Measurements from ENCODE around the gene PIP4K2B. TPM values are rescaled to one million over a fixed set of nuclear protein-coding genes. Genes with fewer than 3 reads are reported as not detected.

Gene PIP4K2B
- total RNA-seq, 2 donors from 2014 or later, result 74.3 to 91.6 TPM

DNA sequence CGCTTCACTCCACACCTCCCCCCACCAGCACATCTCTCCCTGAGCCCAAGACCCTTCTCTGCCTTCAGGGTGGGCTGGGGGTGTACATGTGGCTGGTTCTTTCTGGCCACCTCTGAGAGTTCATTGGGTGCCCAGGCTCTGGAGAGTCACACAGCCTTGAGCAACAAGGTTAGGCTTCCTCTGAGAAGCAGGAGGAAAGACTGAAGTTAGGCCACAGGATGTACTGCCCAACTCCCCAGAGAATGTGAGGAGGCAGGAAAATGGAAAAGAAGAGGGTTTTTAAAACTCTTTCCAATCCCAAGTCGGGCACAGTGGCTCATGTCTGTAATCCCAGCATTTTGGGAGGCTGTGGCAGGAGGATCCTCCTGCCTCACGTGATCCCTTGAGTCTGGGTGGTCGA lies 58.5 kb downstream of the PIP4K2B start:
- Mint-ChIP-seq H3K4me1 (peaks cover 35% of the 10 kb centered on the region), H3K27me3 (ENCODE audit: insufficient read depth) (no peaks in the 10 kb centered on the region), H3K36me3 (ENCODE audit: low read depth) (peaks cover 50% of the 10 kb centered on the region), H3K4me3 (no peak overlapping the region), H3K27ac (peak overlapping the region; percentile 68), H3K9me3 (no peaks in the 10 kb centered on the region)
- 90 to 92% methylated on average over 2 to 4 of the region's 4 CpGs for WGBS, 2 experiments (ENCODE audit: insufficient coverage in 1 of 2, insufficient read length in 1 of 2)
- TF ChIP-seq, protein P1, sequence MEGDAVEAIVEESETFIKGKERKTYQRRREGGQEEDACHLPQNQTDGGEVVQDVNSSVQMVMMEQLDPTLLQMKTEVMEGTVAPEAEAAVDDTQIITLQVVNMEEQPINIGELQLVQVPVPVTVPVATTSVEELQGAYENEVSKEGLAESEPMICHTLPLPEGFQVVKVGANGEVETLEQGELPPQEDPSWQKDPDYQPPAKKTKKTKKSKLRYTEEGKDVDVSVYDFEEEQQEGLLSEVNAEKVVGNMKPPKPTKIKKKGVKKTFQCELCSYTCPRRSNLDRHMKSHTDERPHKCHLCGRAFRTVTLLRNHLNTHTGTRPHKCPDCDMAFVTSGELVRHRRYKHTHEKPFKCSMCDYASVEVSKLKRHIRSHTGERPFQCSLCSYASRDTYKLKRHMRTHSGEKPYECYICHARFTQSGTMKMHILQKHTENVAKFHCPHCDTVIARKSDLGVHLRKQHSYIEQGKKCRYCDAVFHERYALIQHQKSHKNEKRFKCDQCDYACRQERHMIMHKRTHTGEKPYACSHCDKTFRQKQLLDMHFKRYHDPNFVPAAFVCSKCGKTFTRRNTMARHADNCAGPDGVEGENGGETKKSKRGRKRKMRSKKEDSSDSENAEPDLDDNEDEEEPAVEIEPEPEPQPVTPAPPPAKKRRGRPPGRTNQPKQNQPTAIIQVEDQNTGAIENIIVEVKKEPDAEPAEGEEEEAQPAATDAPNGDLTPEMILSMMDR (conservative IDR thresholded peaks at IDR 0.05), result no peak
- H3K9me3 ChIP-seq (ENCODE audit: control insufficient read depth, low read length), result no peaks in the 10 kb centered on the region
- no peak overlapping the region for H3K4me3 ChIP-seq (ENCODE audit: low read length)
- peaks cover 60% of the 10 kb centered on the region for H3K36me3 ChIP-seq (ENCODE audit: control insufficient read depth, insufficient read depth, low read length)
- no peaks in the 10 kb centered on the region for H3K27me3 ChIP-seq (ENCODE audit: control insufficient read depth, insufficient read depth, low read length, poor library complexity, severe bottlenecking)
- peaks cover 5% of the 10 kb centered on the region for H3K4me1 ChIP-seq (ENCODE audit: control insufficient read depth, insufficient read depth, low read length)
- DNase-seq, result no peak
- H3K27ac ChIP-seq (ENCODE audit: low read depth, low read length), result no peak overlapping the region
- H3K9ac ChIP-seq (ENCODE audit: extremely low read depth, low read length, poor library complexity, severe bottlenecking), result no peak overlapping the region

GRCh38 chr17:38740044-38740443 lies 59.3 kb downstream of the PIP4K2B start:
- peaks cover 30% of the 10 kb centered on the region for H3K4me1 Mint-ChIP-seq
- no peak for DNase-seq
- H3K27me3 Mint-ChIP-seq (ENCODE audit: insufficient read depth), result no peaks in the 10 kb centered on the region
- TF ChIP-seq, protein P1 (conservative IDR thresholded peaks at IDR 0.05), result no peak
- Histone ChIP-seq H3K36me3 (ENCODE audit: control insufficient read depth, insufficient read depth, low read length) (peaks cover 65% of the 10 kb centered on the region), H3K4me3 (ENCODE audit: low read length) (no peak overlapping the region), H3K9me3 (ENCODE audit: control insufficient read depth, low read length) (no peaks in the 10 kb centered on the region), H3K27me3 (ENCODE audit: control insufficient read depth, insufficient read depth, low read length, poor library complexity, severe bottlenecking) (no peaks in the 10 kb centered on the region), H3K27ac (ENCODE audit: low read depth, low read length) (no peak overlapping the region), H3K4me1 (ENCODE audit: control insufficient read depth, insufficient read depth, low read length) (peaks cover 5% of the 10 kb centered on the region), H3K9ac (ENCODE audit: extremely low read depth, low read length, poor library complexity, severe bottlenecking) (no peak overlapping the region)
- peaks cover 52% of the 10 kb centered on the region for H3K36me3 Mint-ChIP-seq (ENCODE audit: low read depth)
- no peak overlapping the region for H3K27ac Mint-ChIP-seq
- no peaks in the 10 kb centered on the region for H3K9me3 Mint-ChIP-seq
- 95 to 98% methylated on average over 10 to 19 of the region's 19 CpGs for WGBS, 2 experiments (ENCODE audit: insufficient coverage in 1 of 2, insufficient read length in 1 of 2)
- H3K4me3 Mint-ChIP-seq, result no peak overlapping the region

DNA sequence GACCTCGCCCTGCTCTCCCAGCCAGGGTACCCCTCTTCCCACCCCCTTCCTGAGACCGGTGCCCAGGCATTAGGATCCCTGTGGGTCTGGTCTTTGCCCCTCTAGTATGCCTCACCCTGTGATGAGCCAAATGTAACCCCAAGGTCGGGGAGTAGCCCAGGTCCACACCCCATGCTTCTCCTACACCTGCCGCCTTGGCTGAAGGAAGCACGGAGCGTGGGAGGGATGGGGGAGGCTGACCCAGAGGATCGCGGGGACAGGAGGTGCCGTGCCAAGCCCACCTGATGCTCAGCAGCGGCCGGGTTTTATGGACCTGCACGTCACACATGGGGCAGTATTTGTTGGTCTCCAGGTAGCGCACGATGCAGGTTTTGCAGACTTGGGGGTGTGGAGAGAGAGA lies 60.1 kb downstream of the PIP4K2B start:
- Mint-ChIP-seq H3K27me3 (ENCODE audit: insufficient read depth) (no peaks in the 10 kb centered on the region), H3K27ac (no peak overlapping the region), H3K36me3 (ENCODE audit: low read depth) (peaks cover 51% of the 10 kb centered on the region), H3K4me3 (no peak overlapping the region), H3K9me3 (no peaks in the 10 kb centered on the region), H3K4me1 (peaks cover 25% of the 10 kb centered on the region)
- no peak for DNase-seq
- no peak overlapping the region for H3K9ac ChIP-seq (ENCODE audit: extremely low read depth, low read length, poor library complexity, severe bottlenecking)
- H3K27me3 ChIP-seq (ENCODE audit: control insufficient read depth, insufficient read depth, low read length, poor library complexity, severe bottlenecking), result no peaks in the 10 kb centered on the region
- H3K36me3 ChIP-seq (ENCODE audit: control insufficient read depth, insufficient read depth, low read length), result peaks cover 67% of the 10 kb centered on the region
- no peak overlapping the region for H3K27ac ChIP-seq (ENCODE audit: low read depth, low read length)
- no peaks in the 10 kb centered on the region for H3K9me3 ChIP-seq (ENCODE audit: control insufficient read depth, low read length)
- H3K4me3 ChIP-seq (ENCODE audit: low read length), result no peak overlapping the region
- TF ChIP-seq, protein P1 (conservative IDR thresholded peaks at IDR 0.05), result no peak
- H3K4me1 ChIP-seq (ENCODE audit: control insufficient read depth, insufficient read depth, low read length), result peaks cover 5% of the 10 kb centered on the region
- 96 to 100% methylated on average over 8 to 14 of the region's 14 CpGs for WGBS, 2 experiments (ENCODE audit: insufficient coverage in 1 of 2, insufficient read length in 1 of 2)
